Stimulated activated CD4-positive, alpha-beta T cell treated with anti-CD3 and anti-CD28 coated beads, Interleukin-4, amount 100 ng/mL, for 48 hours (primary cell): ENCODE results near the gene TMEM51.
"Not testable (repeated sequence)": the region's sequence is repeated elsewhere in the genome, so short reads cannot be mapped to it uniquely, and the experiment has no call there.

Experiments
- DNase-seq, 2 donors: peaks; one replicate each; pipeline ENCODE4 v3.0.0-alpha.2; 2020; ENCODE audit warnings: low read depth in 2 of 2

The TMEM51 gene

DNA sequence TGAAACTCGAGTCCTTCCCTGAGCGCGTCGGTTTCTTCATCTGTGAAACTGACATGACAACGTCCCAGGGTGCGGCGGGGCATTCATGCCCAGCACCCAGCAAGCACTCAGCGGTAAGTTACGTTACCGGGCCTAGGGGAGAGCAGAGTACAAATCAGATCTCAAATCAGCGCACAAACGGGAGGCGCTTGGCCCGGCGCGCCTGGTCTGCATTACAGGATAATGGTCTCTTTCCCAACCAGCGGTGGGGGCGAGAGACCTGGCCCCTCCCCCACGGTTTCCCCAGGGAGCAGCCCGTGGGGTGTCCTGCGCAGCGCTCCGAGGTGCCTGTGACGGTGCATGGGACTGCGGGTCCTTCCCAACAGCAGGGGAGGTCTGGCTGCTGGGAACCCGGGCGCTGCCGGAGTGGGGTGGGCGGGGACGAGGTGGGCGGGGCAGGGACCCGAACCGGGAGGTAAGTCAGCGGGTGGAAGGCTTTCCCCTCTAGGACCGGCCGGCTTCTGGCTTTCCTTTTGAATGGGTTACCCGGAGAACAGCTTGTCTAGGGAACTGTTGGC is 1.0 kb downstream of the TMEM51 start:
- DNase-seq: no peak

DNA sequence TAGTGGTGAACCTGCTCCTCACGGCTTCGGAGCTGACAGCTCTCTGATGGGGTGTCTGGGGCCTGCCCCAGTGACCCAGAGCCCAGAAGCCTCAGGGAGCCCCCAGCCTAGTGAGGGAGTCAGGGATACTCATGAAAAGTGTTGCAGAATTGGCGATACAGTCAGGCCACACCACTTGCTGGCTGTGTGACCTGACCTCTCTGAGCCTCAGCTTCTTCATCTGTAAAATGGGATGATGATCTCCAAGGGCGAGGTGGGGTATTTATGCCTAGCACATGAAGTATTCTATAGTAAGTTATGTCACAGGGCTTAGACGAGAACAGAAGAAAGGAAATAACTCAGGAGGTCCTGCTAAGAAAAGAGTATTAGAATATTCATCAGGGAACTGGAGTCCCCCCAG is 1.6 kb downstream of the TMEM51 start:
- no peak for DNase-seq

GRCh38 chr1:15155888-15156741 is 2.6 kb downstream of the TMEM51 start:
- no peak for DNase-seq

DNA sequence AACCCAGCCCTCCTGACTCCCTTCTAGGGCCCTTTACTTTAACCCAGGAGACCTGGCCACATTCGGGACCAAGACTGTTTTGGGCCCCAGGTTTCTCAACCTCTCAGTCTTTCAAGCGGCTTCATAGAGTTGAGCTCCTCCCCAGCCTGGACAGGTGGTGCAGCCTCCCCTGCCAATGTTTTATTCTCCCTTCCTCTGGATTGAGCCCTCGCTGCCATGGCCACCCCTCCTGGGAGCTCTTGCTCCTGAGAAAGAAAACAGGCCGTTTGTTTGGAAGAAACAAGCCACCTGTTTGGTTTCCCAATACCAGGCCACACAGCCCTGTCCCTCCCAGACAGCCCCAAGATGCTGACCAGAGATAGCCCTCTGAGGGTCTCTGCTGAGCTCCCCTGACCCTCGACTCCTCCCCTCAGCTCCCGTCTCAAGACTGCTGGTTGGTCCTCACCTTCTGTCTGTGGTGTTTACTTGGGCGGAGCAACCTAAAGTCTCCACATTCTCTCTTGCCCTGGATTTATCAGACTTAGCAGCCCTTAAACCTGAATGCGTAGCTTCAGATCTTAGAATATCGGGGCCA is 3.3 kb downstream of the TMEM51 start:
- no peak for DNase-seq

GRCh38 chr1:15157524-15158399 is 4.2 kb downstream of the TMEM51 start:
- DNase-seq: no peak

- no peak for DNase-seq
Observed at GRCh38 chr1:15158506-15159165, 5.1 kb downstream of the TMEM51 start.

DNA sequence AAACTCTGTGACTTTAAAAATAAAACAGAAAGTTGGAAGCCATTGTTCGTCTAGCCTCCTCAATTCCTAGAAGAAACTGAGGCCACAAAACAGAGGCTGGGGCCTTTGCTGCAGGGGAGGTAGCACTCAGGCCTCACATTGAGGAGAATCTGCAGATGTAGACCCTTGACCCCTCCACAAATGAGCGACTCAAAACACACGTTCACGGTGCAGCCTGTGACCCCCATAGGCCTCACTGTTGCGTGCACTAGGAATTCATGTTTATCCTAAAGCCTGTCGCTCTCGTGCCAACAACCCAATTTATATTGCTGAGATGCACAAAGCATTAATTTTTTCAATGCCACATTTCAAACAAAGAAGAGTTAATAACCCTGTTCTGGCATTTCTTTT is 5.6 kb downstream of the TMEM51 start:
- DNase-seq: no peak

DNA sequence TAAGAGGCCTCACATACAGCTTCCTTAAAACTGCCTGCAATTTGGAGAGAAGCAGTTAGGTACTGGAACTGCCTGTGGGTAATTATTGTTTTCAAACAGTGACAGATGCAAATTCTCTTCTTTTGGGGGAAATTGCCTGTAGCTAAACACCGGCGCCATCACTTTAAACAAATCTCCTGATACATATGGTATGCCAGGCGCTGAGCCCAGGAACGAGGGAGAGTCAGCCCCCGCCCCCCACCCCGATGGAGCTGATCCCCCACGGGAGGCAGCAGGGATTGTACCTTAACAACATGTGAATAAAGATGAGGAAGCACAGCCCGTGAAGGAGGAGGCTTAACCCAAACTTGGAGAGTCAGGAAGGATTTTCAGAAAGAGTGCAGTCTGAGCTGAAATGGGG is 7.1 kb downstream of the TMEM51 start:
- DNase-seq: no peak

GRCh38 chr1:15167386-15167785 is 13.8 kb downstream of the TMEM51 start:
- no peak for DNase-seq

DNA sequence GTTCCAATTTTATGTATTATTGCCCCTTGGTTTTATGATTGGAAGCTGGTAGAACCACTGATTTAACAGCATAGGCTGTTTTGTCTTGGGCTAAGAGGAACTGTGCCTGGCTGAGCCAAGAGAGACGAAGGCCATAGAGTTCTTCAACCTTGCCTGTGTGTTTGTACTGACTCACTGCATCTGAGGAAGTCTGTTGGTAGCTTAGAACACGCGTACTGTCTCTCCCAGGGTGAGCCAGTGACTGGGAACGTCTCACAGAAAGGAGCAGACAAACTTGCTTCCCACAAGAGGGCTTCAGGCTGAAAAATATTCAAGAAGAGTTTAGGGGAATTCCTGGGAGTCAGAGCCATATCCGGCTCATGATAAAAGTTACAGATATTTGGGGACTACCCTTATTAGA is 14.9 kb downstream of the TMEM51 start:
- no peak for DNase-seq

DNA sequence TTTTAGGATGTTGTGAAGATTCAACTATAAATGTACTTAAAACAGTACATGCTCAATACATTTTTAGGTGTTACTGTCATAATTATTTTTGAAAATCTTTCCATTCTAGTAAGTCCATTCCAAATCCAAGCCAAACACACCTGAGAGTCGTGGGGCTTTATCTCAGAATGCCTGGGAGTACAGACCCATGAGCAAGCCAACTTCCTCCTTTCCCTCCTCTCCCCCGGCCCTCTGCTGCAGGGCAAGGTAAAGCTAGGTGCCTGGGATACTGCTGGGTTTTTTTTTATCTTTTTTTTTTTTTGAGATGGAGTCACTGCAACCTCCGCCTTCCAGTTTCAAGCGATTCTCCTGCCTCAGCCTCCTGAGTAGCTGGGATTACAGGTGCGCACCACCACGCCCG is 16.5 kb downstream of the TMEM51 start:
- no peak for DNase-seq

GRCh38 chr1:15171271-15171908 is 17.8 kb downstream of the TMEM51 start:
- no peak for DNase-seq

GRCh38 chr1:15172405-15173259 is 19.1 kb downstream of the TMEM51 start:
- DNase-seq: no peak

DNA sequence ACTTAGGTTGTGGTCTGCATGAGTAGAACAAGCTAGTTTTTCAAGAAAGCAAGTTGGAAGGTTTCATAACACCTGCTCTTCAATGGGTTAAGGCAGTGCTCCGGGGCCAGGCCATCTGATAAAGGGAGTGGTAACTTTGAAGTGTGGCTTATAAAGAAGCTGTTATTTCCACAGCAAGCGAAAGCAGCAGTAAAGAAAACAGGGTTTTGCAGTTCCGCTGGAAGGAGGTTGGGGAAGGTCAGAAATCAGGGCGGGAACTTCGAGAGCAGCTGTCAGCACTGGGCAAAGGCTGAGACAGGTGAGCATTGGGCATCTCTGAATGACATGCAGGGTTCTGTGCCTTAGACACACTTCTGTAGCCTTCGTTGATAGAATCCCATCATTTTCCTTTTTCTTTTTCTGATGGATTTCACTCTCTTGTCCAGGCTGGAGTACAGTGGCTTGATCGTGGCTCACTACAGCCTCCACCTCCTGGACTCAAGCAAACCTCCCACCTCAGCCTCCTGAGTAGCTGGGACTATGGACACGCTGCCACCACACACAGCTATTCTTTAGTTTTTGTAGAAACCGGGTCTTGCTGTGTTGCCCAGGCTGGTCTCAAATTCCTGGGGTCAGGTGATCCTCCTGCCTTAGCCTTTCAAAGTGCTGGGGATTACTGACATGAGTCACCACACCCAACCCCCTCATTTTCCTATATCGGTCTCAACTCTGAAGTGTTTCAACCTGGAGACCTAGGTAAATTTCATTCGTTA is 20.5 kb downstream of the TMEM51 start:
- no peak for DNase-seq

GRCh38 chr1:15174615-15174983 is 21.1 kb downstream of the TMEM51 start:
- no peak for DNase-seq

- not testable (repeated sequence) for DNase-seq
Observed at GRCh38 chr1:15175324-15176094, 22.0 kb downstream of the TMEM51 start.

DNA sequence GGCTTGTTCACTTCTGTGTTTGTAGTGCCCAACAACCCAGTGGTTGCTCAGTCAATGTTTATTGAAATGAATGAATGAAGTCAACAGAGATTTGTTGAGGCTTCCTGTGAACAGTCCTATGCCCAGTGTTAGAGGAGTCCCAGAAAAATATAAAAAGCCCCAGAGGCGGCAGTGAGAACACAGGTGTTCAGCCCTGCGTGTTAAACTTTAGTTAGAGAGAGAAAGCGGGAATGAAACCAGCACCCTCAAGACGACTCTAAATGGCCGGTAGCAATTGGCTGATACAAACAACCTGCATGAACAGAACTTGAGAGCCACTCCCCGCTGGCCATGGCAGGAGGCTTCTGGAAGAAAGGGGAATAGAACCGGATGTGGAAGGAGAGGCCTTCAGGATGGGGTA is 22.6 kb downstream of the TMEM51 start:
- no peak for DNase-seq

GRCh38 chr1:15176898-15177665 is 23.5 kb downstream of the TMEM51 start:
- DNase-seq: no peak
